ENCODE measurements around the gene SETD6. TPM values are rescaled to one million over a fixed set of nuclear protein-coding genes. Genes with fewer than 3 reads are reported as not detected.

Gene SETD6
- polyA plus RNA-seq, 2 of the 4 experiments (the other 2 are of a cell fraction), result 19.2 to 27.5 TPM

GRCh38 chr16:58475091-58475619 lies 40.2 kb upstream of the SETD6 start:
- FAIRE-seq, result no peak

DNA sequence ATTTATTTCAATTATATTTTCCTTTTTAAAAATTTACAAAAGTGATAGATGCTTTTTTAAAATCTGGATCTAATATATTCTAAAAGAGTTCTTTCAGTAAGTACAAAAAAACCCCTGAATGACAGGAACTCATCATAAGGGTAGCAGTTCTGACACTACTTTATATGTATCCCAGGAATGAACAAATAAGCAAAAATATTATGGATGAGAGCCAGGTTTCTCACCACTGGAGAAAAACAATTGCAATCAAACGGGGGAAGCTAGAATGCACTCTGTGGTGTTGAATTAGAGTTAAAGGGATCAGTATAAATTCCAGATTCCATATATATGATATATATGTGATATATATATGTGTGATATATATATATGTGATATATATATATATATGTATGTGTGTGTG lies 38.5 kb upstream of the SETD6 start:
- ATAC-seq (no peak), DNase-seq (ENCODE audit: low read depth in 1 of 2, low spot score in 1 of 2) (no peak), FAIRE-seq (no peak)
- WGBS (ENCODE audit: missing lambda C conversion rate), result 28% methylated on average over 1 of the region's 1 CpG
- POLR2A ChIA-PET, result no interaction called here
- Histone ChIP-seq H3K4me3 (no peak overlapping the region), H3K27ac (no peak overlapping the region), H3K9me3 (no peaks in the 10 kb centered on the region), H3K4me2 (no peak overlapping the region), H3K4me1 (no peaks in the 10 kb centered on the region)
- CTCF ChIA-PET, result interaction anchor here (4.0 kb wide), 1 partner anchor 11 kb away, joined by 23 read pairs; no protein-coding TSS in a partner anchor
- TF ChIP-seq ELK1 (IDR thresholded peaks at IDR 0.05; ENCODE audit: low read depth, low read length), result no peak

More at GRCh38 chr16:58475091-58475619, 40.2 kb upstream of the SETD6 start:
- Histone ChIP-seq H3K27ac (no peak overlapping the region), H3K4me1 (no peaks in the 10 kb centered on the region), H3K9me3 (no peaks in the 10 kb centered on the region), H3K4me2 (no peak overlapping the region), H3K4me3 (no peak overlapping the region)
- WGBS (ENCODE audit: missing lambda C conversion rate), result 70% methylated on average over 4 of the region's 4 CpGs
- POLR2A ChIA-PET, result no interaction called here
- ATAC-seq (no peak), DNase-seq (ENCODE audit: low read depth in 1 of 2, low spot score in 1 of 2) (no peak)
- CTCF ChIA-PET, result interaction anchor here (0.8 to 3.1 kb wide), 4 partner anchors 11 to 139 kb away, joined by 3 to 16 read pairs (median 4); no protein-coding TSS in a partner anchor
- TF ChIP-seq JUN (IDR thresholded peaks at IDR 0.05) (no peak), HEYL (CRISPR knock-in tag; IDR thresholded peaks at IDR 0.05) (no peak), MAZ (IDR thresholded peaks at IDR 0.05; ENCODE audit: borderline replicate concordance, low read depth, low read length) (no peak), PBX3 (IDR thresholded peaks at IDR 0.05) (no peak), SMC3 (IDR thresholded peaks at IDR 0.05) (no peak), ZFP36 (IDR thresholded peaks at IDR 0.05; ENCODE audit: borderline replicate concordance, partially characterized antibody) (no peak), CEBPB (IDR thresholded peaks at IDR 0.05) (no peak), HOXB5 (CRISPR knock-in tag; IDR thresholded peaks at IDR 0.05) (no peak), HOXB13 (CRISPR knock-in tag; IDR thresholded peaks at IDR 0.05; ENCODE audit: low read depth) (no peak), KDM5A (IDR thresholded peaks at IDR 0.05) (no peak), HDAC2 (IDR thresholded peaks at IDR 0.05) (no peak), POLR2AphosphoS2 (conservative IDR thresholded peaks at IDR 0.05; ENCODE audit: low read length) (no peak), RARB (CRISPR knock-in tag; IDR thresholded peaks at IDR 0.05) (no peak), EHMT2 (IDR thresholded peaks at IDR 0.05; ENCODE audit: low read depth) (no peak), FOSB (CRISPR knock-in tag; IDR thresholded peaks at IDR 0.05) (no peak)

GRCh38 chr16:58478427-58478826 lies 36.9 kb upstream of the SETD6 start:
- Histone ChIP-seq H3K4me1 (no peaks in the 10 kb centered on the region), H3K9me3 (no peaks in the 10 kb centered on the region), H3K4me3 (no peak overlapping the region), H3K27ac (no peak overlapping the region), H3K4me2 (no peak overlapping the region)
- FAIRE-seq (no peak), DNase-seq (ENCODE audit: low read depth in 1 of 2, low spot score in 1 of 2) (no peak), ATAC-seq (no peak)
- ChIA-PET CTCF (interaction anchor here (0.6 to 4.0 kb wide), 5 partner anchors 10 to 343 kb away, joined by 3 to 23 read pairs (median 3); no protein-coding TSS in a partner anchor), POLR2A (no interaction called here)
- TF ChIP-seq TP53 (CRISPR knock-in tag; IDR thresholded peaks at IDR 0.05) (no peak), RFX5 (IDR thresholded peaks at IDR 0.05) (no peak), ZFP36 (IDR thresholded peaks at IDR 0.05; ENCODE audit: borderline replicate concordance, partially characterized antibody) (no peak), SREBF2 (IDR thresholded peaks at IDR 0.05) (no peak), KDM5A (IDR thresholded peaks at IDR 0.05) (no peak), POLR2AphosphoS2 (conservative IDR thresholded peaks at IDR 0.05; ENCODE audit: low read length) (no peak), MAX (IDR thresholded peaks at IDR 0.05) (no peak), FOSL2 (IDR thresholded peaks at IDR 0.05) (no peak), FOSL2 (CRISPR knock-in tag; IDR thresholded peaks at IDR 0.05) (no peak), ATOH8 (CRISPR knock-in tag; IDR thresholded peaks at IDR 0.05; ENCODE audit: low read depth) (no peak), EHF (CRISPR knock-in tag; IDR thresholded peaks at IDR 0.05) (no peak), CBX8 (IDR thresholded peaks at IDR 0.05) (no peak), HOXA7 (CRISPR knock-in tag; IDR thresholded peaks at IDR 0.05) (no peak), PHF8 (IDR thresholded peaks at IDR 0.05; ENCODE audit: borderline replicate concordance, low read depth) (no peak), TFCP2L1 (CRISPR knock-in tag; IDR thresholded peaks at IDR 0.05) (no peak), FOXS1 (CRISPR knock-in tag; IDR thresholded peaks at IDR 0.05) (no peak), MAZ (IDR thresholded peaks at IDR 0.05; ENCODE audit: borderline replicate concordance, low read depth, low read length) (no peak), RCOR1 (IDR thresholded peaks at IDR 0.05; ENCODE audit: low read depth, low read length) (no peak)
- TF ChIP-seq, protein P1, sequence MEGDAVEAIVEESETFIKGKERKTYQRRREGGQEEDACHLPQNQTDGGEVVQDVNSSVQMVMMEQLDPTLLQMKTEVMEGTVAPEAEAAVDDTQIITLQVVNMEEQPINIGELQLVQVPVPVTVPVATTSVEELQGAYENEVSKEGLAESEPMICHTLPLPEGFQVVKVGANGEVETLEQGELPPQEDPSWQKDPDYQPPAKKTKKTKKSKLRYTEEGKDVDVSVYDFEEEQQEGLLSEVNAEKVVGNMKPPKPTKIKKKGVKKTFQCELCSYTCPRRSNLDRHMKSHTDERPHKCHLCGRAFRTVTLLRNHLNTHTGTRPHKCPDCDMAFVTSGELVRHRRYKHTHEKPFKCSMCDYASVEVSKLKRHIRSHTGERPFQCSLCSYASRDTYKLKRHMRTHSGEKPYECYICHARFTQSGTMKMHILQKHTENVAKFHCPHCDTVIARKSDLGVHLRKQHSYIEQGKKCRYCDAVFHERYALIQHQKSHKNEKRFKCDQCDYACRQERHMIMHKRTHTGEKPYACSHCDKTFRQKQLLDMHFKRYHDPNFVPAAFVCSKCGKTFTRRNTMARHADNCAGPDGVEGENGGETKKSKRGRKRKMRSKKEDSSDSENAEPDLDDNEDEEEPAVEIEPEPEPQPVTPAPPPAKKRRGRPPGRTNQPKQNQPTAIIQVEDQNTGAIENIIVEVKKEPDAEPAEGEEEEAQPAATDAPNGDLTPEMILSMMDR (IDR thresholded peaks at IDR 0.05), result no peak
- WGBS (ENCODE audit: missing lambda C conversion rate), result 83% methylated on average over 2 of the region's 2 CpGs

All from A549 (cell line).